Breast epithelium (tissue), 4 donors: ENCODE results near the gene SCARB1. TPM values are rescaled to one million over a fixed set of nuclear protein-coding genes. Genes with fewer than 3 reads are reported as not detected.

Experiments
- DNase-seq, 2 donors: peaks; one replicate each; pipeline ENCODE4 v3.0.0-alpha.2; 2019; ENCODE audit warnings: low spot score in 2 of 2
- H3K27ac ChIP-seq, 2 donors: fragments of 200-600 bp; sonication (generic) in 1 of 2; one replicate each; pipeline ENCODE4 v1.5.1; 2016 to 2019; ENCODE audit warnings: mild to moderate bottlenecking in 1 of 2
- H3K27me3 ChIP-seq, 2 donors: fragments of 200-600 bp; sonication (generic) in 1 of 2; one replicate each; pipeline versions ENCODE4 v1.5.1 to v1.6.0; 2017 to 2019; ENCODE audit warnings: control low read depth in 1 of 2, mild to moderate bottlenecking in 1 of 2
- H3K36me3 ChIP-seq: fragments of 200-600 bp; one replicate; pipeline ENCODE4 v1.5.1; 2019
- H3K4me1 ChIP-seq, 2 donors: fragments of 200-600 bp; sonication (generic); one replicate each; pipeline ENCODE4 v1.5.1; 2016 to 2019; ENCODE audit warnings: control low read depth in 1 of 2
- H3K4me3 ChIP-seq, 3 donors: fragments of 200-600 bp; sonication (generic); 1 replicate in 2 of 3; 2 replicates in 1 of 3; pipeline ENCODE4 v1.5.1; 2016 to 2019; ENCODE audit warnings: mild to moderate bottlenecking in 3 of 3, moderate library complexity in 2 of 3
- H3K9me3 ChIP-seq, 2 donors: fragments of 200-600 bp; sonication (generic) in 1 of 2; one replicate each; pipeline ENCODE4 v1.5.1; 2016 to 2019; ENCODE audit warnings: control low read depth in 1 of 2
- POLR2A ChIP-seq: fragments of 450-650 bp; IDR thresholded peaks from one replicate; pipeline ENCODE4 v1.6.1; 2016; ENCODE audit warnings: antibody characterized with exemption, mild to moderate bottlenecking, moderate library complexity
- POLR2AphosphoS5 ChIP-seq, 3 donors: sonication (generic); formaldehyde crosslinking; IDR thresholded peaks; one replicate each; pipeline ENCODE4 v1.6.1; 2017; ENCODE audit warnings: antibody characterized with exemption in 3 of 3
- intact Hi-C: fragments of 100-400 bp; cut with DNase I; formaldehyde crosslinking; loops from one replicate; pipeline ENCODE4 v1.15.1; 2023; ENCODE audit warnings: low total_unique reads
- total RNA-seq, 3 donors: library from RNA; depleted of rRNA; stranded (reverse); fragments of >200 nt; gene quantifications; one replicate each; pipeline ENCODE4 v1.1.0, GENCODE V29; 2016
- TF ChIP-seq, protein P1 (sequence below), 3 donors: fragments of 450-650 bp; IDR thresholded peaks; one replicate each; pipeline ENCODE4 v1.5.1; 2016 to 2017; ENCODE audit warnings: antibody characterized with exemption in 3 of 3, mild to moderate bottlenecking in 3 of 3, moderate library complexity in 3 of 3

SCARB1 gene
- total RNA-seq, 3 donors from 2014 or later: 18.4 to 61.3 (median 20.2) TPM

DNA sequence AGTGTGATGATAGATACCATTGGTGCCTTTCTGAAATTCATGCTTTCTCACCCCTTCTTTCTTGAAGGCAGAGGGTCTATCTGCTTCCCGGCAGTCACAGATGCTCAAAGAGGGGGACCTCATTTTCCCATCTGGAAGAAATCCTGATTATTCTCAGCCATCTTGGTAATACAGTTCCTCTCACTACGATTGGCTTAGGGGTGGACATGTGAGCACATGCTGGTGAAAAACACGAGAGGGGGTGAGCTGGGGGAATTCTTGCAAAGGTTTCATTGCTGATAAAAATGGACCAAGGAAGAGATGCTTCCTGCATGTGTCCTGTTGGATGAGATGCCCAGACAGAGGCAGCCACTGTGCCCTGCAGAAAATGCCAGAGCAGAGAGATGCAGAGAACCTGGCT is 13.8 kb upstream of the SCARB1 start:
- Histone ChIP-seq H3K9me3 (no peaks in the 10 kb centered on the region), H3K36me3 (no peaks in the 10 kb centered on the region), H3K27ac (no peak overlapping the region), H3K27me3 (no peaks in the 10 kb centered on the region), H3K4me3 (no peak overlapping the region), H3K4me1 (no peaks in the 10 kb centered on the region)
- intact Hi-C loops: no loop called here
- TF ChIP-seq POLR2AphosphoS5 (IDR thresholded peaks at IDR 0.05): no peak
- TF ChIP-seq, protein P1, sequence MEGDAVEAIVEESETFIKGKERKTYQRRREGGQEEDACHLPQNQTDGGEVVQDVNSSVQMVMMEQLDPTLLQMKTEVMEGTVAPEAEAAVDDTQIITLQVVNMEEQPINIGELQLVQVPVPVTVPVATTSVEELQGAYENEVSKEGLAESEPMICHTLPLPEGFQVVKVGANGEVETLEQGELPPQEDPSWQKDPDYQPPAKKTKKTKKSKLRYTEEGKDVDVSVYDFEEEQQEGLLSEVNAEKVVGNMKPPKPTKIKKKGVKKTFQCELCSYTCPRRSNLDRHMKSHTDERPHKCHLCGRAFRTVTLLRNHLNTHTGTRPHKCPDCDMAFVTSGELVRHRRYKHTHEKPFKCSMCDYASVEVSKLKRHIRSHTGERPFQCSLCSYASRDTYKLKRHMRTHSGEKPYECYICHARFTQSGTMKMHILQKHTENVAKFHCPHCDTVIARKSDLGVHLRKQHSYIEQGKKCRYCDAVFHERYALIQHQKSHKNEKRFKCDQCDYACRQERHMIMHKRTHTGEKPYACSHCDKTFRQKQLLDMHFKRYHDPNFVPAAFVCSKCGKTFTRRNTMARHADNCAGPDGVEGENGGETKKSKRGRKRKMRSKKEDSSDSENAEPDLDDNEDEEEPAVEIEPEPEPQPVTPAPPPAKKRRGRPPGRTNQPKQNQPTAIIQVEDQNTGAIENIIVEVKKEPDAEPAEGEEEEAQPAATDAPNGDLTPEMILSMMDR (IDR thresholded peaks at IDR 0.05): no peak
- no peak for TF ChIP-seq POLR2A
- DNase-seq: no peak

DNA sequence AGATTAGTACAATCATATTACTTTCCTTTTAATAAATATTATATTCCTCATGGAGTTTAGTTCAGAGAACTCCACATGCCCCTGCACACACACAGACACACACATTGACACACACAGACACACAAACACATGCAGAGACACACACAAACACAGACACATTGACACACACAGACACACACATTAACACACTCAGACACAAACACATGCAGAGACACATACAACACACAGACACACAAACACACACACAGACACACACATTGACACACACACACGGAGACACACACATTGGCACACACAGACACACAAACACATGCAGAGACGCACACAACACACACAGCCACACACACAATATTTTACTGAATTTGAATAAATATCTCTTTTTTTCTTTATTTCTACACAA is 12.5 kb upstream of the SCARB1 start:
- Histone ChIP-seq H3K4me3 (no peak overlapping the region), H3K4me1 (no peaks in the 10 kb centered on the region), H3K27me3 (no peaks in the 10 kb centered on the region), H3K27ac (no peak overlapping the region), H3K9me3 (no peaks in the 10 kb centered on the region), H3K36me3 (no peaks in the 10 kb centered on the region)
- TF ChIP-seq, protein P1 (IDR thresholded peaks at IDR 0.05): no peak
- no peak for TF ChIP-seq POLR2A
- no peak for TF ChIP-seq POLR2AphosphoS5 (IDR thresholded peaks at IDR 0.05)
- no peak for DNase-seq
- intact Hi-C loops: no loop called here

DNA sequence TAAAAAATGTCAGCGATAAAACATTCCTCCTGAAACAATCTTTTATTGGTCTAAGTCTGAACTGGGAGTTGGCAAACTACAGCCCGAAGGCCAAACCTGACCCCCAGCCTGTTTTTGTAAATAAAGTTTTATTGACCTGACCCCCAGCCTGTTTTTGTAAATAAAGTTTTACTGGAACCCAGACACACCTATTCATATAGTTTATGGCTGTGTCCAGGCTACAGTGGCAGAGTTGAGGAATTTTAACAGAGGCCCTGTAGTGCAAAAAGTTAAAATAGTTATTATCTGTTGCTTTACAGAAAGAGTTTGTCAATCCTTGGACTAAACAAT is 12.1 kb upstream of the SCARB1 start:
- H3K4me3 ChIP-seq: no peak overlapping the region
- TF ChIP-seq POLR2A (no peak), POLR2AphosphoS5 (IDR thresholded peaks at IDR 0.05) (no peak)
- TF ChIP-seq, protein P1 (IDR thresholded peaks at IDR 0.05): no peak
- H3K27me3 ChIP-seq: no peaks in the 10 kb centered on the region
- H3K27ac ChIP-seq: no peak overlapping the region
- H3K9me3 ChIP-seq: no peaks in the 10 kb centered on the region
- no peak for DNase-seq
- intact Hi-C loops: no loop called here
- H3K4me1 ChIP-seq: no peaks in the 10 kb centered on the region
- H3K36me3 ChIP-seq: no peaks in the 10 kb centered on the region

DNA sequence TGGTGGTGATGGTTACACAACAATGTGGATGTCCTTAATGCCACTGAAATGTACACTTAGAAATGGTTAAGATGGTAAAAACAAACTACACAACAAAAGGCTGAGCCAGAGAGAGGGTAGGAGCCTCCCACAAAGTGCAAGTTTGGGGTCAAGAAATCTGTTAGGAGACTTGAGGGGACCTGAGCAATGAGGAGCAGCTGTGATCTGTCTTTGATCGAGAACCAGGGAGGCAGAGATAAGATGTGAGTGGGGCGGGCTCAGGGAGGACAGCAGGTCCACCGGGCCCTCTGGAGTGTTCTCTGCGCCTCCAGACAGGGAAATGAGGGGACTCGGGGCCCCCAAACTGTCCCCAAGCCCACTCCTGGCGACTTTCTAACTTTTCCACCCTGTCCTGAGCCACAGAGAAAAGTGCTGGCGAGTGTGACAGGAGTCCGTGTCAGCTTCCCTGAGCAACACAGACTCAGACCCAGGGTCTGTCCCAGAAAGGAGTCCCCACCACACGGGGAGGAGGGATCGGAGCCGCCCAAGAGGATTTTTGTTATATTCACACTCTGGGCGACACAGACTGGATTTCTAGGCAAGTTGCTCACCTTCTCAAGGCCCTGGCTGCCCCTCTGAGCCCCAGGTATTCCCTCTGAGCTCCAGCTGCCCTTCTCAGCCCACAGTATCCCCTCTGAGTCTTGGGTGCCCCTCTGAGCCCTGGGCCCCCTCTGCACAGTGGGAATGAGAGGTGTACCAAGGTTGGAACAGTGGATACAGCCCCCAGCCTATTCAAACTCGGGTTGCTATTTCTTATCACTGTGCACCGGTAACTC is 11.5 kb upstream of the SCARB1 start:
- H3K27me3 ChIP-seq: no peaks in the 10 kb centered on the region
- TF ChIP-seq, protein P1 (IDR thresholded peaks at IDR 0.05): no peak
- TF ChIP-seq POLR2AphosphoS5 (IDR thresholded peaks at IDR 0.05): no peak
- TF ChIP-seq POLR2A: no peak
- H3K36me3 ChIP-seq: no peaks in the 10 kb centered on the region
- no peak overlapping the region for H3K27ac ChIP-seq
- H3K4me3 ChIP-seq: no peak overlapping the region
- intact Hi-C loops: no loop called here
- no peak for DNase-seq
- H3K4me1 ChIP-seq: no peaks in the 10 kb centered on the region
- no peaks in the 10 kb centered on the region for H3K9me3 ChIP-seq

DNA sequence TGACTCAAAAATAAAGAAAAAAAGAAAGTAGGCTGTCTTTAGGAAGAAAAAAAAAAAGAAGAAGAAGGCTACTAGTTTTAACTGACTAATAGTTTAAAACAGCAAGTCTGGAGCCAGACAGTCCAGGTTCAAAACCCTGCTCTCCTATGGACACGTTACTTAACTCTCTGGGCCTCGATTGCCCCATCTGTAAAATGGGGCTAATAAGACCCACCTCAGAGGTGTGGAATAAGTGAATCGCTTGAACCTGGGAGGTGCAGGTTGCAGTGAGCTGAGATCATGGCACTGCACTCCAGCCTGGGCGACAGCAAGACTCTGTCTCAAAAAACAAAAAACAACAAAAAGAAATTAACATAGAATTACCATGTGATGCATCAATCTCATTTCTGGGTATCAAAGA is 10.5 kb upstream of the SCARB1 start:
- no peaks in the 10 kb centered on the region for H3K4me1 ChIP-seq
- no peak overlapping the region for H3K27ac ChIP-seq
- H3K4me3 ChIP-seq: no peak overlapping the region
- DNase-seq: no peak
- intact Hi-C loops: no loop called here
- H3K9me3 ChIP-seq: no peaks in the 10 kb centered on the region
- H3K36me3 ChIP-seq: no peaks in the 10 kb centered on the region
- no peaks in the 10 kb centered on the region for H3K27me3 ChIP-seq
- TF ChIP-seq, protein P1 (IDR thresholded peaks at IDR 0.05): no peak
- no peak for TF ChIP-seq POLR2A
- TF ChIP-seq POLR2AphosphoS5 (IDR thresholded peaks at IDR 0.05): no peak
